HepG2 (cell line): ENCODE data around the gene FGF19. TPM values are rescaled to one million over a fixed set of nuclear protein-coding genes. Genes with fewer than 3 reads are reported as not detected.

Experiments
- ATAC-seq: fragments of 200-7000 bp; cut with Tn5 transposase; 3 replicates; pipeline ENCODE4 v1.9.1; 2020; ENCODE audit warnings: mild to moderate bottlenecking, moderate library complexity
- BruUV-seq: library from RNA; stranded (reverse); fragments of 400-500 nt; replicated peaks from 2 replicates; lab custom pipeline; 2021; lab: Mats Ljungman, UMichigan
- CTCF ChIA-PET: fragments of 300-600 bp; formaldehyde crosslinking; extraction: SDS; loops from one replicate; lab custom pipeline; 2021; ENCODE audit warnings: low total read pairs, inconsistent platforms, low intra/inter-chr PET ratio; lab: Yijun Ruan, JAX
- POLR2A ChIA-PET: fragments of 350-600 bp; sonication (Branson Sonifier 250); formaldehyde crosslinking; loops from one replicate; lab custom pipeline; 2020; ENCODE audit warnings: antibody characterized with exemption, inconsistent platforms; lab: Yijun Ruan, JAX
- DNase-seq: peaks from one replicate; pipeline ENCODE4 v3.0.0-alpha.2; 2015; ENCODE audit warnings: low spot score
- FAIRE-seq: peaks from 3 replicates; lab custom pipeline; 2011; peaks lifted over from hg19 to GRCh38; lab: Jason Lieb, UNC
- H2AFZ ChIP-seq: one replicate; pipeline ENCODE4 v1.6.1; 2011; ENCODE audit warnings: low read length, inconsistent platforms
- H3K27ac ChIP-seq: fragments of 300-600 bp; 3 replicates; pipeline ENCODE4 v1.8.0; 2011; ENCODE audit warnings: mixed run types, mild to moderate bottlenecking, mixed read lengths, low read length, inconsistent platforms; ENCODE audit not compliant: insufficient read depth; ENCODE audit errors: extremely low read length
- H3K27me3 ChIP-seq, 2 experiments: fragments of 200-600 bp in 1 of 2; 2 replicates in 1 of 2; 3 replicates in 1 of 2; pipeline versions ENCODE4 v1.6.0 to v1.8.0; 2011; ENCODE audit warnings: low read length in 2 of 2, mild to moderate bottlenecking in 2 of 2, moderate library complexity in 2 of 2, inconsistent platforms in 1 of 2; ENCODE audit not compliant: insufficient read depth in 2 of 2, control insufficient read depth in 1 of 2
- H3K36me3 ChIP-seq, 2 experiments: fragments of 200-600 bp in 1 of 2; replicated peaks in 1 of 2; 2 replicates in 1 of 2; 3 replicates in 1 of 2; pipeline versions ENCODE4 v1.5.1 to v1.8.0; 2011; ENCODE audit warnings: low read length in 2 of 2, inconsistent platforms in 1 of 2; ENCODE audit not compliant: insufficient read depth in 2 of 2, control insufficient read depth in 1 of 2
- H3K4me1 ChIP-seq: 2 replicates; pipeline ENCODE4 v1.5.1; 2012; ENCODE audit warnings: low read length, inconsistent platforms; ENCODE audit not compliant: insufficient read depth
- H3K4me2 ChIP-seq: 2 replicates; pipeline ENCODE4 v1.6.0; 2011; ENCODE audit warnings: low read depth, low read length, inconsistent platforms
- H3K4me3 ChIP-seq, 3 experiments: fragments of 200-600 bp in 1 of 3; sonication (generic), shearing (Covaris generic) in 1 of 3; replicated peaks in 1 of 3; 2 replicates each; pipeline ENCODE4 v1.5.1; 2011 to 2016; ENCODE audit warnings: low read length in 3 of 3, inconsistent platforms in 2 of 3, low read depth in 2 of 3, mild to moderate bottlenecking in 2 of 3, control low read depth in 1 of 3, mixed read lengths in 1 of 3; ENCODE audit not compliant: insufficient read depth in 1 of 3
- H3K79me2 ChIP-seq: one replicate; pipeline ENCODE4 v1.6.1; 2011; ENCODE audit warnings: low read length, inconsistent platforms; ENCODE audit not compliant: insufficient read depth
- H3K9ac ChIP-seq: 2 replicates; pipeline ENCODE4 v1.6.0; 2011; ENCODE audit warnings: mild to moderate bottlenecking, low read depth, low read length, inconsistent platforms; ENCODE audit not compliant: insufficient read depth
- H3K9me3 ChIP-seq: 2 replicates; pipeline ENCODE4 v1.5.1; 2012; ENCODE audit warnings: mild to moderate bottlenecking, low read length
- H4K20me1 ChIP-seq: 2 replicates; pipeline ENCODE4 v1.6.0; 2011; ENCODE audit warnings: inconsistent platforms, mild to moderate bottlenecking, low read length, moderate library complexity; ENCODE audit not compliant: insufficient read depth
- CBX5 ChIP-seq: sonication (generic); formaldehyde crosslinking; IDR thresholded peaks from 2 replicates; pipeline ENCODE4 v1.4.0; 2020; ENCODE audit warnings: missing genetic modification reagents, borderline replicate concordance
- HNRNPL ChIP-seq: fragments of 200-400 bp; formaldehyde crosslinking; IDR thresholded peaks from 2 replicates; pipeline ENCODE4 v1.6.1; 2017; ENCODE audit warnings: mild to moderate bottlenecking, low read depth, low read length
- HOXA7 ChIP-seq: sonication (generic); formaldehyde crosslinking; IDR thresholded peaks from 2 replicates; pipeline ENCODE4 v1.8.1; 2022; ENCODE audit warnings: mild to moderate bottlenecking, missing genetic modification reagents, moderate library complexity
- KMT2A ChIP-seq: sonication (generic); formaldehyde crosslinking; IDR thresholded peaks from 2 replicates; pipeline ENCODE4 v1.4.0; 2020; ENCODE audit warnings: missing genetic modification reagents
- MAF1 ChIP-seq: sonication (generic); formaldehyde crosslinking; IDR thresholded peaks from 2 replicates; pipeline ENCODE4 v1.5.0; 2020; ENCODE audit warnings: missing genetic modification reagents, borderline replicate concordance
- MIER2 ChIP-seq: IDR thresholded peaks from 2 replicates; pipeline ENCODE4 v1.6.1; 2016; ENCODE audit warnings: missing biosample characterization, missing genetic modification reagents
- PHF21A ChIP-seq: sonication (generic); formaldehyde crosslinking; IDR thresholded peaks from 2 replicates; pipeline ENCODE4 v1.5.0; 2020; ENCODE audit warnings: mild to moderate bottlenecking, missing genetic modification reagents
- POLR2AphosphoS5 ChIP-seq: IDR thresholded peaks from 2 replicates; pipeline ENCODE4 v1.6.1; 2012; ENCODE audit warnings: low read depth, low read length
- SIN3A ChIP-seq: IDR thresholded peaks from 2 replicates; pipeline ENCODE4 v1.6.1; 2011; ENCODE audit warnings: low read depth, mild to moderate bottlenecking, control low read depth, low read length, borderline replicate concordance
- TFDP1 ChIP-seq: IDR thresholded peaks from 2 replicates; pipeline ENCODE4 v1.6.1; 2016; ENCODE audit warnings: missing compliant biosample characterization, missing genetic modification reagents, borderline replicate concordance
- ZNF30 ChIP-seq: sonication (generic); formaldehyde crosslinking; IDR thresholded peaks from 2 replicates; pipeline ENCODE4 v1.5.0; 2020; ENCODE audit warnings: mild to moderate bottlenecking, missing genetic modification reagents
- WGBS: methylation state at CpG from one replicate; pipeline ENCODE4 v1.1.6; 2017; ENCODE audit warnings: low lambda C conversion rate; 5-methylcytosine and 5-hydroxymethylcytosine counted together
- in situ Hi-C: cut with HindIII; loops from 2 replicates; pipeline ENCODE4 v1.10.0; 2017; ENCODE audit warnings: low pct_unique_long_range_greater_than_20kb; ENCODE audit not compliant: extremely low pct_ligation_motif_present
- intact Hi-C: fragments of 100-400 bp; cut with micrococcal nuclease; formaldehyde crosslinking; loops from one replicate; pipeline ENCODE4 v1.10.0; 2022; ENCODE audit not compliant: unreplicated experiment
- polyA plus RNA-seq, 8 experiments: library from polyadenylated mRNA; depleted of rRNA in 3 of 8; stranded (reverse) in 7 of 8; unstranded in 1 of 8; fragments of >200 nt; fragmentation: Illumina TruSeq in 4 of 8; extraction: Trizol in 4 of 8; gene quantifications; 2 replicates each; pipeline versions ENCODE4 v1.2.1 to v1.2.3, GENCODE V29; 2011 to 2016; ENCODE audit warnings: low read depth in 4 of 8, missing spikeins in 1 of 8, mixed read lengths in 1 of 8; ENCODE audit not compliant: insufficient read depth in 1 of 8
- total RNA-seq, 5 experiments: library from RNA; depleted of rRNA; stranded (reverse); fragments of >200 nt; fragmentation: Illumina TruSeq; extraction: Trizol; gene quantifications; 2 replicates each; pipeline ENCODE4 v1.2.3, GENCODE V29; 2016; ENCODE audit warnings: low read depth in 1 of 5

FGF19 gene
- total and polyA plus RNA-seq, 2 of the 13 experiments (the other 11 are each of a cell fraction or from before 2014, with no cell fraction given), result 0.07 TPM; not detected in 1

DNA sequence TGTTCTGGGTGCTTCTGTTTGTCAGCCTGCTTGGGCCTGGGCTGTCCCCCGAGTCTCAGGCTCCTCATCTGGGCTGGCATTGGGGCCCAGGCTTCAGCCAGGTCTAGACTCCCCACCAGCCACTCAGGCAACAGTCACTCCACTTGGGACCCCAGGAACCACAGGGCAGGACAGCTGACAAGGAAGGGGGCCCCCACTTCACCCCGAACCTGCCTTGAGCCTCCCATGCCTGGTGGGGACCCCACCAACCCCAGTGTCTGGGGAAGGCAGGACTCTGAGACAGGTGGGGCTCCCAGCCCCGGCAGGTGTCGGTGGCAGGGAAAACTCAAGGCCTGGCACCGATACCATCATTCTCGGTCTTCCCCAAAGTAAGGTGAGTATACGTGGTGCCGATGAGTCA lies 17.0 kb downstream of the FGF19 start:
- Histone ChIP-seq H3K27me3 (peaks cover 0 to 5% of the 10 kb centered on the region in 2 experiments; a peak in 2 of 5 replicates), H4K20me1 (no peaks in the 10 kb centered on the region), H3K4me1 (peaks cover 69% of the 10 kb centered on the region), H2AFZ (no peak overlapping the region), H3K36me3 (no peaks in the 10 kb centered on the region), H3K9me3 (no peaks in the 10 kb centered on the region), H3K4me3 (no peak overlapping the region), H3K79me2 (no peaks in the 10 kb centered on the region), H3K4me2 (no peak overlapping the region), H3K27ac (no peak overlapping the region), H3K9ac (no peak overlapping the region)
- no peak for DNase-seq
- 90% methylated on average over 6 of the region's 8 CpGs for WGBS
- no peak for FAIRE-seq
- ChIA-PET CTCF (interaction anchor here (3.1 to 3.4 kb wide), 2 partner anchors 115 to 201 kb away, joined by 18 to 20 read pairs; no protein-coding TSS in a partner anchor), POLR2A (interaction anchor here (0.8 kb wide), 1 partner anchor 11 kb away, joined by 3 read pairs; the partner anchor contains the start of gene LTO1)
- in situ Hi-C loops (loop anchor here (5.0 kb wide), 2 partner anchors 115 to 200 kb away; no protein-coding TSS in a partner anchor), intact Hi-C loops (loop anchor here (1.0 to 5.0 kb wide), 3 partner anchors 22 to 201 kb away; no protein-coding TSS in a partner anchor)
- ATAC-seq, result no peak
- no TSS peak for BruUV-seq
- TF ChIP-seq HOXA7 (CRISPR knock-in tag) (no peak), ZNF30 (CRISPR knock-in tag) (no peak), MAF1 (CRISPR knock-in tag) (no peak), MIER2 (CRISPR knock-in tag) (no peak), HNRNPL (no peak), CBX5 (no peak), POLR2AphosphoS5 (no peak), PHF21A (CRISPR knock-in tag) (no peak), TFDP1 (no peak), KMT2A (CRISPR knock-in tag) (no peak), SIN3A (no peak)
